HCT116 (cell line): ENCODE measurements around the gene GPR6. TPM values are rescaled to one million over a fixed set of nuclear protein-coding genes. Genes with fewer than 3 reads are reported as not detected.

Experiments used
- ATAC-seq: fragments of 200-7000 bp; cut with Tn5 transposase; 2 replicates; pipeline ENCODE4 v1.9.1; 2020; ENCODE audit warnings: mild to moderate bottlenecking, moderate library complexity
- BruUV-seq: library from RNA; stranded (reverse); fragments of 400-500 nt; replicated peaks from 2 replicates; lab custom pipeline; 2021; lab: Mats Ljungman, UMichigan
- CTCF ChIA-PET: fragments of 300-600 bp; sonication (Branson Sonifier 250); formaldehyde crosslinking; loops from one replicate; lab custom pipeline; 2021; ENCODE audit warnings: antibody characterized with exemption; lab: Charles Lee
- POLR2A ChIA-PET: fragments of 300-600, 350-600 bp; sonication (Branson Sonifier 250); formaldehyde crosslinking; loops from one replicate; lab custom pipeline; 2021; ENCODE audit warnings: antibody characterized with exemption; lab: Charles Lee
- RAD21 ChIA-PET, 2 experiments: fragments of 300-600 bp; sonication (Branson Sonifier 250); formaldehyde crosslinking; loops; one replicate each; lab custom pipeline; 2023; ENCODE audit warnings: low total read pairs in 2 of 2; ENCODE audit not compliant: uncharacterized antibody in 2 of 2, unreplicated experiment in 2 of 2, low non-redundant PET in 1 of 2; lab: Charles Lee
- DNase-seq: peaks from one replicate; pipeline ENCODE4 v3.0.0-alpha.2; 2010; ENCODE audit warnings: low read depth, low spot score
- H2AFZ ChIP-seq: fragments of 200-600 bp; shearing (Covaris generic), sonication (generic); 2 replicates; pipeline ENCODE4 v1.6.1; 2017; ENCODE audit warnings: low read depth, mixed run types, mixed read lengths, antibody characterized with exemption, low read length; ENCODE audit not compliant: poor library complexity, severe bottlenecking
- H3K27ac ChIP-seq: 2 replicates; pipeline ENCODE4 v1.5.1; 2012; ENCODE audit warnings: low read depth, low read length
- H3K27me3 ChIP-seq: fragments of 200-600 bp; sonication (generic); 2 replicates; pipeline ENCODE4 v1.6.1; 2016; ENCODE audit warnings: mixed run types, low read length, mixed read lengths; ENCODE audit not compliant: insufficient read depth
- H3K36me3 ChIP-seq, 2 experiments: fragments of 200-500 bp in 1 of 2; fragments of 200-600 bp in 1 of 2; sonication (Bioruptor generic) in 1 of 2; sonication (generic) in 1 of 2; 2 replicates each; pipeline versions ENCODE4 v1.5.1 to v1.6.1; 2014 to 2016; ENCODE audit warnings: low read length in 2 of 2, inconsistent platforms in 1 of 2, mixed read lengths in 1 of 2, mixed run types in 1 of 2; ENCODE audit not compliant: insufficient read depth in 2 of 2, control insufficient read depth in 1 of 2
- H3K4me1 ChIP-seq, 2 experiments: fragments of 200-600 bp in 1 of 2; sonication (generic) in 1 of 2; 2 replicates each; pipeline versions ENCODE4 v1.5.1 to v1.6.1; 2012 to 2017; ENCODE audit warnings: low read length in 2 of 2, inconsistent platforms in 1 of 2, mild to moderate bottlenecking in 1 of 2, mixed read lengths in 1 of 2, mixed run types in 1 of 2, moderate library complexity in 1 of 2; ENCODE audit not compliant: insufficient read depth in 2 of 2, control insufficient read depth in 1 of 2
- H3K4me2 ChIP-seq: fragments of 200-600 bp; sonication (generic); 2 replicates; pipeline ENCODE4 v1.6.1; 2017; ENCODE audit warnings: mixed run types, low read length, mixed read lengths
- H3K4me3 ChIP-seq, 2 experiments: fragments of 200-600 bp in 1 of 2; sonication (generic) in 1 of 2; replicated peaks in 1 of 2; 2 replicates each; pipeline ENCODE4 v1.5.1; 2011 to 2016; ENCODE audit warnings: low read length in 2 of 2, control low read depth in 1 of 2, low read depth in 1 of 2, mild to moderate bottlenecking in 1 of 2, mixed read lengths in 1 of 2, mixed run types in 1 of 2
- H3K79me2 ChIP-seq: fragments of 200-600 bp; sonication (generic); 2 replicates; pipeline ENCODE4 v1.6.1; 2017; ENCODE audit warnings: mild to moderate bottlenecking, mixed run types, low read length, moderate library complexity, mixed read lengths; ENCODE audit not compliant: insufficient read depth
- H3K9ac ChIP-seq: fragments of 200-600 bp; sonication (generic); 2 replicates; pipeline ENCODE4 v1.6.1; 2016; ENCODE audit warnings: low read length, mixed read lengths
- H3K9me2 ChIP-seq: fragments of 200-600 bp; sonication (generic), shearing (Covaris generic); 2 replicates; pipeline ENCODE4 v1.6.1; 2017; ENCODE audit warnings: mixed run types, mild to moderate bottlenecking, moderate library complexity; ENCODE audit not compliant: insufficient read depth
- H3K9me3 ChIP-seq, 2 experiments: fragments of 200-500 bp in 1 of 2; fragments of 200-600 bp in 1 of 2; sonication (Bioruptor generic) in 1 of 2; sonication (generic) in 1 of 2; 2 replicates each; pipeline ENCODE4 v1.6.1; 2014 to 2017; ENCODE audit warnings: low read length in 2 of 2, mixed read lengths in 2 of 2, inconsistent platforms in 1 of 2, low read depth in 1 of 2, mild to moderate bottlenecking in 1 of 2, mixed run types in 1 of 2, moderate library complexity in 1 of 2; ENCODE audit not compliant: control insufficient read depth in 1 of 2, insufficient read depth in 1 of 2
- H4K20me1 ChIP-seq: fragments of 200-600 bp; sonication (generic), shearing (Covaris generic); 2 replicates; pipeline ENCODE4 v1.6.1; 2017; ENCODE audit warnings: mixed run types, mild to moderate bottlenecking, moderate library complexity; ENCODE audit not compliant: insufficient read depth
- ATF3 ChIP-seq: IDR thresholded peaks from 2 replicates; pipeline ENCODE4 v1.6.1; 2012
- CBX3 ChIP-seq: IDR thresholded peaks from 2 replicates; pipeline ENCODE4 v1.6.1; 2012; ENCODE audit warnings: low read depth
- EGR1 ChIP-seq: IDR thresholded peaks from 2 replicates; pipeline ENCODE4 v1.6.1; 2012; ENCODE audit warnings: low read depth
- EZH2 ChIP-seq: fragments of 200-600 bp; sonication (generic); IDR thresholded peaks from 2 replicates; pipeline ENCODE4 v1.6.1; 2017; ENCODE audit warnings: antibody characterized with exemption, mixed run types
- RAD21 ChIP-seq: IDR thresholded peaks from 2 replicates; pipeline ENCODE4 v1.6.1; 2012; ENCODE audit warnings: low read depth, mild to moderate bottlenecking
- REST ChIP-seq: IDR thresholded peaks from 2 replicates; pipeline ENCODE4 v1.6.1; 2012; ENCODE audit warnings: low read depth
- TCF7L2 ChIP-seq: IDR thresholded peaks from 2 replicates; pipeline ENCODE4 v1.7.0; 2011; ENCODE audit warnings: borderline replicate concordance, inconsistent platforms; ENCODE audit not compliant: insufficient read depth, insufficient read length; ENCODE audit errors: extremely low read depth
- YY1 ChIP-seq: IDR thresholded peaks from 2 replicates; pipeline ENCODE4 v1.6.1; 2011; ENCODE audit warnings: low read length, low read depth, moderate library complexity, mild to moderate bottlenecking; ENCODE audit not compliant: insufficient replicate concordance; ENCODE audit errors: extremely low read depth
- ZFX ChIP-seq: fragments of 450-650 bp; IDR thresholded peaks from 2 replicates; pipeline ENCODE4 v1.6.1; 2017
- intact Hi-C: fragments of 100-400 bp; cut with micrococcal nuclease; formaldehyde crosslinking; loops from 2 replicates; pipeline ENCODE4 v1.10.0; 2022
- total RNA-seq: library from RNA; stranded (reverse); gene quantifications from one replicate; pipeline ENCODE4 v1.2.1, GENCODE V29; 2021; ENCODE audit not compliant: unreplicated experiment

The GPR6 gene
- total RNA-seq, 1 experiment from 2014 or later: not detected

GRCh38 chr6:109966299-109966698 lies 11.8 kb upstream of the GPR6 start:
- Histone ChIP-seq H3K9me3 (no peaks in the 10 kb centered on the region), H3K9me2 (no peaks in the 10 kb centered on the region), H3K4me2 (no peak overlapping the region), H3K4me3 (no peak overlapping the region), H3K27me3 (no peaks in the 10 kb centered on the region)
- no peak for TF ChIP-seq TCF7L2
- no peak for TF ChIP-seq RAD21
- no peak for TF ChIP-seq CBX3
- no peak for TF ChIP-seq REST
- TF ChIP-seq ATF3: peak; percentile 8; the same call in 1 of the 2 replicates
- no peak for TF ChIP-seq YY1
- TF ChIP-seq ZFX: no peak
- TF ChIP-seq EZH2: no peak
- TF ChIP-seq EGR1: no peak
- TF ChIP-seq, all 23 proteins: peak for 1
- Histone ChIP-seq H3K9ac (no peak overlapping the region), H3K36me3 (no peaks in the 10 kb centered on the region), H4K20me1 (no peaks in the 10 kb centered on the region), H3K4me1 (peaks cover 15 to 21% of the 10 kb centered on the region in 2 experiments), H3K79me2 (no peaks in the 10 kb centered on the region), H3K27ac (no peak overlapping the region), H2AFZ (no peak overlapping the region)
- intact Hi-C loops: no loop called here
- DNase-seq (no peak), ATAC-seq (no peak)
- ChIA-PET POLR2A (interaction anchor here (1.1 kb wide), 1 partner anchor 14 kb away, joined by 3 read pairs; no protein-coding TSS in a partner anchor), RAD21 (no interaction called here), CTCF (no interaction called here)
- BruUV-seq: no TSS peak
